ENCODE results near the gene HCK.

GRCh38 chr20:32006053-32006452, 46.0 kb upstream of the HCK start:
- TF ChIP-seq, protein P1, sequence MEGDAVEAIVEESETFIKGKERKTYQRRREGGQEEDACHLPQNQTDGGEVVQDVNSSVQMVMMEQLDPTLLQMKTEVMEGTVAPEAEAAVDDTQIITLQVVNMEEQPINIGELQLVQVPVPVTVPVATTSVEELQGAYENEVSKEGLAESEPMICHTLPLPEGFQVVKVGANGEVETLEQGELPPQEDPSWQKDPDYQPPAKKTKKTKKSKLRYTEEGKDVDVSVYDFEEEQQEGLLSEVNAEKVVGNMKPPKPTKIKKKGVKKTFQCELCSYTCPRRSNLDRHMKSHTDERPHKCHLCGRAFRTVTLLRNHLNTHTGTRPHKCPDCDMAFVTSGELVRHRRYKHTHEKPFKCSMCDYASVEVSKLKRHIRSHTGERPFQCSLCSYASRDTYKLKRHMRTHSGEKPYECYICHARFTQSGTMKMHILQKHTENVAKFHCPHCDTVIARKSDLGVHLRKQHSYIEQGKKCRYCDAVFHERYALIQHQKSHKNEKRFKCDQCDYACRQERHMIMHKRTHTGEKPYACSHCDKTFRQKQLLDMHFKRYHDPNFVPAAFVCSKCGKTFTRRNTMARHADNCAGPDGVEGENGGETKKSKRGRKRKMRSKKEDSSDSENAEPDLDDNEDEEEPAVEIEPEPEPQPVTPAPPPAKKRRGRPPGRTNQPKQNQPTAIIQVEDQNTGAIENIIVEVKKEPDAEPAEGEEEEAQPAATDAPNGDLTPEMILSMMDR (conservative IDR thresholded peaks at IDR 0.05) = no peak
- TF ChIP-seq EZH2 (IDR thresholded peaks at IDR 0.05; ENCODE audit: low read depth) = no peak
